DND-41 (cell line): ENCODE measurements around the gene ITPRIPL2.

Experiments used
- EZH2 ChIP-seq: IDR thresholded peaks from 3 replicates; pipeline ENCODE4 v1.6.1; 2012; ENCODE audit warnings: borderline replicate concordance, low read depth, mild to moderate bottlenecking, moderate library complexity, low read length, inconsistent platforms; ENCODE audit not compliant: severe bottlenecking
- TF ChIP-seq, protein P1 (sequence below): IDR thresholded peaks from 2 replicates; pipeline ENCODE4 v1.5.1; 2012; ENCODE audit warnings: borderline replicate concordance, low read length, moderate library complexity, mild to moderate bottlenecking; ENCODE audit not compliant: poor library complexity, severe bottlenecking; ENCODE audit errors: extremely low read depth

GRCh38 chr16:19090916-19091315 lies 22.8 kb upstream of the ITPRIPL2 start:
- TF ChIP-seq EZH2, result no peak
- TF ChIP-seq, protein P1, sequence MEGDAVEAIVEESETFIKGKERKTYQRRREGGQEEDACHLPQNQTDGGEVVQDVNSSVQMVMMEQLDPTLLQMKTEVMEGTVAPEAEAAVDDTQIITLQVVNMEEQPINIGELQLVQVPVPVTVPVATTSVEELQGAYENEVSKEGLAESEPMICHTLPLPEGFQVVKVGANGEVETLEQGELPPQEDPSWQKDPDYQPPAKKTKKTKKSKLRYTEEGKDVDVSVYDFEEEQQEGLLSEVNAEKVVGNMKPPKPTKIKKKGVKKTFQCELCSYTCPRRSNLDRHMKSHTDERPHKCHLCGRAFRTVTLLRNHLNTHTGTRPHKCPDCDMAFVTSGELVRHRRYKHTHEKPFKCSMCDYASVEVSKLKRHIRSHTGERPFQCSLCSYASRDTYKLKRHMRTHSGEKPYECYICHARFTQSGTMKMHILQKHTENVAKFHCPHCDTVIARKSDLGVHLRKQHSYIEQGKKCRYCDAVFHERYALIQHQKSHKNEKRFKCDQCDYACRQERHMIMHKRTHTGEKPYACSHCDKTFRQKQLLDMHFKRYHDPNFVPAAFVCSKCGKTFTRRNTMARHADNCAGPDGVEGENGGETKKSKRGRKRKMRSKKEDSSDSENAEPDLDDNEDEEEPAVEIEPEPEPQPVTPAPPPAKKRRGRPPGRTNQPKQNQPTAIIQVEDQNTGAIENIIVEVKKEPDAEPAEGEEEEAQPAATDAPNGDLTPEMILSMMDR, result no peak
